ENCODE data around the gene HARS1. TPM values are rescaled to one million over a fixed set of nuclear protein-coding genes. Genes with fewer than 3 reads are reported as not detected.

HARS1 gene
- total and polyA plus RNA-seq, 10 of the 15 experiments (the other 5 are each of a cell fraction or from before 2014, with no cell fraction given): 12.0 to 93.8 (median 76.9) TPM

DNA sequence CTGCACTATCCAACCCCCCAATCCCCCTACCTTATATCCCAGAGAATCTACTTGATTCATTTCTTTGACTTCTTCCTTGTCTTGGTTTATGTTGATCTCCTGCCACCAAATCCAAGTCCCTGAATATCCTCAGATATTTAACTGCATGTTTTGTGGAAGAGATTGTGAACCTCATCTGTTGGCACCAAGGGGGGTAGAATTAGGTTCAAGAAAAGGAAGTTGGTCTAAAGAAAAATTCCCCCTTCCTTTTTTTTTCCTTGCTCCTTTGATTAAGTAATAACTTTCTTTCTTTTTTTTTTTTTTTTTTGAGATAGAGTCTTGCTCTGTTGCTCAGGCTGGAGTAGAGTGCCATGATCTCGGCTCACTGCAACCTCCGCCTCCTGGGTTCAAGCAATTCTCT is 57.7 kb downstream of the HARS1 start:
- Histone ChIP-seq H3K9me3 (replicated peaks; ENCODE audit: control insufficient read depth, insufficient read depth, low read length) (no peaks in the 10 kb centered on the region; the same call in 2 of the 3 replicates), H4K20me1 (ENCODE audit: control insufficient read depth, insufficient read depth) (no peaks in the 10 kb centered on the region), H3K4me1 (ENCODE audit: control insufficient read depth, insufficient read depth, low read length) (peaks cover 13% of the 10 kb centered on the region), H3K4me3 (no peak overlapping the region), H3K4me2 (ENCODE audit: control insufficient read depth, insufficient read depth) (peak overlapping the region; percentile 99; the same call in 1 of the 2 replicates), H3K79me2 (ENCODE audit: control insufficient read depth, insufficient read depth, low read length) (no peaks in the 10 kb centered on the region), H2AFZ (ENCODE audit: control insufficient read depth, low read depth, low read length) (no peak overlapping the region), H3K9ac (ENCODE audit: control insufficient read depth, insufficient read depth, low read length) (no peak overlapping the region), H3K36me3 (ENCODE audit: control insufficient read depth in 2 of 2, insufficient read depth in 2 of 2, low read length in 1 of 2) (no peaks in the 10 kb centered on the region), H3K27me3 (replicated peaks in 1 of 2; ENCODE audit: control insufficient read depth in 2 of 2, insufficient read depth in 2 of 2, low read length in 1 of 2) (peaks cover 3 to 4% of the 10 kb centered on the region in 2 experiments; a peak in 2 of 4 replicates), H3K27ac (ENCODE audit: control insufficient read depth, insufficient read depth) (no peak overlapping the region)
- intact Hi-C loops (cut with micrococcal nuclease; ENCODE audit: unreplicated experiment) (no loop called here), in situ Hi-C loops (cut with MboI) (no loop called here)
- ChIA-PET SMC1A (ENCODE audit: uncharacterized antibody, unreplicated experiment) (interaction anchor here (2.2 kb wide), 1 partner anchor 87 kb away, joined by 6 read pairs; the partner anchor contains the start of gene EIF4EBP3), CTCF (interaction anchor here (1.2 to 3.8 kb wide), 2 partner anchors 260 to 261 kb away, joined by 13 to 44 read pairs; no protein-coding TSS in a partner anchor), POLR2A (no interaction called here), RAD21 (ENCODE audit: unreplicated experiment) (interaction anchor here (1.0 to 2.0 kb wide), 4 partner anchors 64 to 261 kb away, joined by 3 to 12 read pairs (median 3); no protein-coding TSS in a partner anchor)
- 100% methylated on average over 1 of the region's 2 CpGs for WGBS (ENCODE audit: insufficient coverage, insufficient replicate concordance, low lambda C conversion rate, missing lambda C conversion rate)
- FAIRE-seq (no peak), ATAC-seq (no peak), DNase-seq (ENCODE audit: low read depth, low spot score) (no peak)
- no TSS peak for BruUV-seq (replicated peaks)
- TF ChIP-seq HCFC1 (IDR thresholded peaks at IDR 0.05; ENCODE audit: low read length) (no peak), YY1 (IDR thresholded peaks at IDR 0.05; ENCODE audit: low read depth, low read length) (no peak), SREBF1 (IDR thresholded peaks at IDR 0.05; ENCODE audit: low read length) (no peak), SMC3 (IDR thresholded peaks at IDR 0.05; ENCODE audit: borderline replicate concordance, low read length) (no peak), CBX5 (IDR thresholded peaks at IDR 0.05; ENCODE audit: low read depth) (no peak), EP300 (IDR thresholded peaks at IDR 0.05; ENCODE audit: borderline replicate concordance in 1 of 2, control insufficient read depth in 1 of 2, low read depth in 2 of 2, low read length in 2 of 2) (no peak), SRF (IDR thresholded peaks at IDR 0.05; ENCODE audit: low read depth in 2 of 2, low read length in 2 of 2) (no peak), EGR1 (IDR thresholded peaks at IDR 0.05; ENCODE audit: borderline replicate concordance in 1 of 2, low read depth in 2 of 2, low read length in 2 of 2) (no peak), SPI1 (IDR thresholded peaks at IDR 0.05; ENCODE audit: borderline replicate concordance, insufficient read depth, low read depth, low read length) (no peak), HDAC6 (IDR thresholded peaks at IDR 0.05; ENCODE audit: unreplicated experiment) (no peak), KDM1A (IDR thresholded peaks at IDR 0.05; ENCODE audit: borderline replicate concordance) (no peak)
- TF ChIP-seq, protein P1, sequence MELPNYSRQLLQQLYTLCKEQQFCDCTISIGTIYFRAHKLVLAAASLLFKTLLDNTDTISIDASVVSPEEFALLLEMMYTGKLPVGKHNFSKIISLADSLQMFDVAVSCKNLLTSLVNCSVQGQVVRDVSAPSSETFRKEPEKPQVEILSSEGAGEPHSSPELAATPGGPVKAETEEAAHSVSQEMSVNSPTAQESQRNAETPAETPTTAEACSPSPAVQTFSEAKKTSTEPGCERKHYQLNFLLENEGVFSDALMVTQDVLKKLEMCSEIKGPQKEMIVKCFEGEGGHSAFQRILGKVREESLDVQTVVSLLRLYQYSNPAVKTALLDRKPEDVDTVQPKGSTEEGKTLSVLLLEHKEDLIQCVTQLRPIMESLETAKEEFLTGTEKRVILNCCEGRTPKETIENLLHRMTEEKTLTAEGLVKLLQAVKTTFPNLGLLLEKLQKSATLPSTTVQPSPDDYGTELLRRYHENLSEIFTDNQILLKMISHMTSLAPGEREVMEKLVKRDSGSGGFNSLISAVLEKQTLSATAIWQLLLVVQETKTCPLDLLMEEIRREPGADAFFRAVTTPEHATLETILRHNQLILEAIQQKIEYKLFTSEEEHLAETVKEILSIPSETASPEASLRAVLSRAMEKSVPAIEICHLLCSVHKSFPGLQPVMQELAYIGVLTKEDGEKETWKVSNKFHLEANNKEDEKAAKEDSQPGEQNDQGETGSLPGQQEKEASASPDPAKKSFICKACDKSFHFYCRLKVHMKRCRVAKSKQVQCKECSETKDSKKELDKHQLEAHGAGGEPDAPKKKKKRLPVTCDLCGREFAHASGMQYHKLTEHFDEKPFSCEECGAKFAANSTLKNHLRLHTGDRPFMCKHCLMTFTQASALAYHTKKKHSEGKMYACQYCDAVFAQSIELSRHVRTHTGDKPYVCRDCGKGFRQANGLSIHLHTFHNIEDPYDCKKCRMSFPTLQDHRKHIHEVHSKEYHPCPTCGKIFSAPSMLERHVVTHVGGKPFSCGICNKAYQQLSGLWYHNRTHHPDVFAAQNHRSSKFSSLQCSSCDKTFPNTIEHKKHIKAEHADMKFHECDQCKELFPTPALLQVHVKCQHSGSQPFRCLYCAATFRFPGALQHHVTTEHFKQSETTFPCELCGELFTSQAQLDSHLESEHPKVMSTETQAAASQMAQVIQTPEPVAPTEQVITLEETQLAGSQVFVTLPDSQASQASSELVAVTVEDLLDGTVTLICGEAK (IDR thresholded peaks at IDR 0.05; ENCODE audit: borderline replicate concordance): no peak
- TF ChIP-seq, protein P2, sequence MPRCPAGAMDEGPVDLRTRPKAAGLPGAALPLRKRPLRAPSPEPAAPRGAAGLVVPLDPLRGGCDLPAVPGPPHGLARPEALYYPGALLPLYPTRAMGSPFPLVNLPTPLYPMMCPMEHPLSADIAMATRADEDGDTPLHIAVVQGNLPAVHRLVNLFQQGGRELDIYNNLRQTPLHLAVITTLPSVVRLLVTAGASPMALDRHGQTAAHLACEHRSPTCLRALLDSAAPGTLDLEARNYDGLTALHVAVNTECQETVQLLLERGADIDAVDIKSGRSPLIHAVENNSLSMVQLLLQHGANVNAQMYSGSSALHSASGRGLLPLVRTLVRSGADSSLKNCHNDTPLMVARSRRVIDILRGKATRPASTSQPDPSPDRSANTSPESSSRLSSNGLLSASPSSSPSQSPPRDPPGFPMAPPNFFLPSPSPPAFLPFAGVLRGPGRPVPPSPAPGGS (IDR thresholded peaks at IDR 0.05; ENCODE audit: borderline replicate concordance, insufficient read depth, low read depth, low read length, poor library complexity, severe bottlenecking): no peak
- TF ChIP-seq, protein P3, sequence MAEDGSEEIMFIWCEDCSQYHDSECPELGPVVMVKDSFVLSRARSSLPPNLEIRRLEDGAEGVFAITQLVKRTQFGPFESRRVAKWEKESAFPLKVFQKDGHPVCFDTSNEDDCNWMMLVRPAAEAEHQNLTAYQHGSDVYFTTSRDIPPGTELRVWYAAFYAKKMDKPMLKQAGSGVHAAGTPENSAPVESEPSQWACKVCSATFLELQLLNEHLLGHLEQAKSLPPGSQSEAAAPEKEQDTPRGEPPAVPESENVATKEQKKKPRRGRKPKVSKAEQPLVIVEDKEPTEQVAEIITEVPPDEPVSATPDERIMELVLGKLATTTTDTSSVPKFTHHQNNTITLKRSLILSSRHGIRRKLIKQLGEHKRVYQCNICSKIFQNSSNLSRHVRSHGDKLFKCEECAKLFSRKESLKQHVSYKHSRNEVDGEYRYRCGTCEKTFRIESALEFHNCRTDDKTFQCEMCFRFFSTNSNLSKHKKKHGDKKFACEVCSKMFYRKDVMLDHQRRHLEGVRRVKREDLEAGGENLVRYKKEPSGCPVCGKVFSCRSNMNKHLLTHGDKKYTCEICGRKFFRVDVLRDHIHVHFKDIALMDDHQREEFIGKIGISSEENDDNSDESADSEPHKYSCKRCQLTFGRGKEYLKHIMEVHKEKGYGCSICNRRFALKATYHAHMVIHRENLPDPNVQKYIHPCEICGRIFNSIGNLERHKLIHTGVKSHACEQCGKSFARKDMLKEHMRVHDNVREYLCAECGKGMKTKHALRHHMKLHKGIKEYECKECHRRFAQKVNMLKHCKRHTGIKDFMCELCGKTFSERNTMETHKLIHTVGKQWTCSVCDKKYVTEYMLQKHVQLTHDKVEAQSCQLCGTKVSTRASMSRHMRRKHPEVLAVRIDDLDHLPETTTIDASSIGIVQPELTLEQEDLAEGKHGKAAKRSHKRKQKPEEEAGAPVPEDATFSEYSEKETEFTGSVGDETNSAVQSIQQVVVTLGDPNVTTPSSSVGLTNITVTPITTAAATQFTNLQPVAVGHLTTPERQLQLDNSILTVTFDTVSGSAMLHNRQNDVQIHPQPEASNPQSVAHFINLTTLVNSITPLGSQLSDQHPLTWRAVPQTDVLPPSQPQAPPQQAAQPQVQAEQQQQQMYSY (CRISPR knock-in tag; IDR thresholded peaks at IDR 0.05): no peak

All from GM12878 (cell line).